ENCODE measurements around the gene ADPRS. TPM values are rescaled to one million over a fixed set of nuclear protein-coding genes. Genes with fewer than 3 reads are reported as not detected.

ADPRS gene
- total and polyA plus RNA-seq, 9 of the 15 experiments (the other 6 are each of a cell fraction or from before 2014, with no cell fraction given) = 5.9 to 40.0 (median 27.4) TPM

DNA sequence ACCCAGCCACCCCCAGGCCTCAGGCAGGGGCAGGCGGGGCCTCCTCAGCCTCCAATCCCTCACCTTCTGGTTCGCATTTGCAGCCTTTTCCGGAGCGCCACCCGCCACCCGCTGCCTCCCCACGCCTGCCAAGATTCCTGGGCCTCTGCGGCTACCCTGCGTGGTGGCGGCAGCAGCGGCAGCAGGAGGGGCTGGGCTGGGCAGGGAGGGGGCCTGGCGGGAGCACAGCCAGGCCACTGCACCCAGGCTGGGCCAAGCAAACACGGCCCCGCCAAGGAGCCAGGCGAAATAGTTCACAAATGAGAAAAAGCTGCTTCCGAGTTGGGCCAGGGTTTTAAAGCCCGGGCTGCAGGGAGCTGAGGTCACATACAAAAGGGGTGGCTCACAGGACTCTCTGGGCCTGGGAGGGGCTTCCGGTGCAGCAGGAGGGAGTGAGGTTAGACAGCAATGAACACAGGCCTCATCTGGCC lies 26.5 kb downstream of the ADPRS start (continued):
- no peak for TF ChIP-seq ZNF175 (CRISPR knock-in tag; IDR thresholded peaks at IDR 0.05; ENCODE audit: low read depth)

- Histone ChIP-seq H3K27ac (ENCODE audit: extremely low read depth, low read depth, low read length) (no peak overlapping the region), H2AFZ (ENCODE audit: low read depth, low read length) (no peak overlapping the region), H3K9me3 (replicated peaks; ENCODE audit: control insufficient read depth, insufficient read depth, low read depth, low read length) (no peaks in the 10 kb centered on the region), H3K4me3 (no peak overlapping the region), H3K79me2 (ENCODE audit: control insufficient read depth, insufficient read depth, low read length) (no peaks in the 10 kb centered on the region), H3K9me1 (ENCODE audit: control insufficient read depth, insufficient read depth, low read length) (no peaks in the 10 kb centered on the region), H4K20me1 (replicated peaks; ENCODE audit: control insufficient read depth, insufficient read depth, low read length) (no peaks in the 10 kb centered on the region; the same call in none of the 2 replicates), H3K36me3 (ENCODE audit: control insufficient read depth, insufficient read depth, low read length) (no peaks in the 10 kb centered on the region), H3K4me2 (ENCODE audit: insufficient read depth, low read length) (no peak overlapping the region), H3K4me1 (replicated peaks in 1 of 2; ENCODE audit: control insufficient read depth in 2 of 2, insufficient read depth in 2 of 2, low read length in 2 of 2) (peaks cover 0 to 24% of the 10 kb centered on the region in 2 experiments; a peak in 3 of 5 replicates), H3K9ac (ENCODE audit: insufficient read depth in 1 of 2, low read depth in 2 of 2, low read length in 2 of 2) (no peak overlapping the region; a peak in 1 of 4 replicates), H3K27me3 (ENCODE audit: control insufficient read depth in 2 of 2, insufficient read depth in 2 of 2, low read length in 2 of 2) (no peaks in the 10 kb centered on the region)
- BruUV-seq (replicated peaks) = no TSS peak
- intact Hi-C loops (cut with micrococcal nuclease) = no loop called here
- ChIA-PET POLR2A (interaction anchor here (0.8 to 1.4 kb wide), 3 partner anchors 11 to 108 kb away, joined by 3 to 5 read pairs (median 4); partner anchors contain the start of gene THRAP3), CTCF (ENCODE audit: low intra/inter-chr PET ratio) (no interaction called here)
- no peak for ATAC-seq
- no peak for TF ChIP-seq BRF1 (IDR thresholded peaks at IDR 0.05; ENCODE audit: borderline replicate concordance, extremely low read depth, insufficient read length)
- no peak for TF ChIP-seq HSF4 (CRISPR knock-in tag; IDR thresholded peaks at IDR 0.05; ENCODE audit: borderline replicate concordance)
- TF ChIP-seq HOXB6 (CRISPR knock-in tag; IDR thresholded peaks at IDR 0.05; ENCODE audit: borderline replicate concordance) = no peak
- TF ChIP-seq, protein P1, sequence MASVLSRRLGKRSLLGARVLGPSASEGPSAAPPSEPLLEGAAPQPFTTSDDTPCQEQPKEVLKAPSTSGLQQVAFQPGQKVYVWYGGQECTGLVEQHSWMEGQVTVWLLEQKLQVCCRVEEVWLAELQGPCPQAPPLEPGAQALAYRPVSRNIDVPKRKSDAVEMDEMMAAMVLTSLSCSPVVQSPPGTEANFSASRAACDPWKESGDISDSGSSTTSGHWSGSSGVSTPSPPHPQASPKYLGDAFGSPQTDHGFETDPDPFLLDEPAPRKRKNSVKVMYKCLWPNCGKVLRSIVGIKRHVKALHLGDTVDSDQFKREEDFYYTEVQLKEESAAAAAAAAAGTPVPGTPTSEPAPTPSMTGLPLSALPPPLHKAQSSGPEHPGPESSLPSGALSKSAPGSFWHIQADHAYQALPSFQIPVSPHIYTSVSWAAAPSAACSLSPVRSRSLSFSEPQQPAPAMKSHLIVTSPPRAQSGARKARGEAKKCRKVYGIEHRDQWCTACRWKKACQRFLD (CRISPR knock-in tag; IDR thresholded peaks at IDR 0.05) = no peak
- TF ChIP-seq ZNF143 (CRISPR knock-in tag; IDR thresholded peaks at IDR 0.05) = no peak
- TF ChIP-seq MAFF (IDR thresholded peaks at IDR 0.05; ENCODE audit: low read length) = no peak
- TF ChIP-seq FUS (optimal IDR thresholded peaks at IDR 0.05; ENCODE audit: low read depth, low read length) = no peak
- TF ChIP-seq CGGBP1 (CRISPR knock-in tag; IDR thresholded peaks at IDR 0.05) = no peak
- no peak for TF ChIP-seq NCOA6 (IDR thresholded peaks at IDR 0.05)
- no peak for FAIRE-seq
- in situ Hi-C loops (cut with MboI) = no loop called here
- DNase-seq (ENCODE audit: extremely low read depth in 1 of 4, low spot score in 3 of 4) = no peak
- 34% methylated on average over 5 of the region's 5 CpGs for WGBS (ENCODE audit: insufficient coverage, low coverage, missing lambda C conversion rate)
Observed at GRCh38 chr1:36115931-36116330, 27.2 kb downstream of the ADPRS start.
